Stimulated activated memory B cell treated with anti-CD40 and anti-IgM and Interleukin-4, amounts not matched to agents 10 μg/mL and 1 μg/mL and 100 μg/mL, for 72 hours (primary cell): ENCODE results near the gene HLA-B.

ENCODE experiments used
- ATAC-seq: fragments of 150-1000 bp; cut with Tn5 transposase; 2 replicates; pipeline ENCODE4 v1.10.0; 2021
- H3K27ac Mint-ChIP-seq: one replicate; pipeline ENCODE4 v1.8.0; 2022; ENCODE audit warnings: mild to moderate bottlenecking, mixed read lengths
- H3K27me3 Mint-ChIP-seq: one replicate; pipeline ENCODE4 v1.8.0; 2022; ENCODE audit warnings: mixed read lengths
- H3K36me3 Mint-ChIP-seq: one replicate; pipeline ENCODE4 v1.8.0; 2022; ENCODE audit warnings: mixed read lengths
- H3K4me1 Mint-ChIP-seq: one replicate; pipeline ENCODE4 v1.8.0; 2022; ENCODE audit warnings: mixed read lengths
- H3K4me3 Mint-ChIP-seq: one replicate; pipeline ENCODE4 v1.8.0; 2022; ENCODE audit warnings: mild to moderate bottlenecking, moderate library complexity, mixed read lengths
- H3K9me3 Mint-ChIP-seq: one replicate; pipeline ENCODE4 v1.8.0; 2022; ENCODE audit warnings: mixed read lengths

Gene HLA-B

GRCh38 chr6:31309641-31310040, 47.3 kb downstream of the HLA-B start:
- H3K27ac Mint-ChIP-seq, result no peak overlapping the region
- H3K4me3 Mint-ChIP-seq, result no peak overlapping the region
- H3K27me3 Mint-ChIP-seq, result no peaks in the 10 kb centered on the region
- H3K4me1 Mint-ChIP-seq, result peaks cover 11% of the 10 kb centered on the region
- H3K36me3 Mint-ChIP-seq, result no peaks in the 10 kb centered on the region
- ATAC-seq, result no peak
- no peaks in the 10 kb centered on the region for H3K9me3 Mint-ChIP-seq

DNA sequence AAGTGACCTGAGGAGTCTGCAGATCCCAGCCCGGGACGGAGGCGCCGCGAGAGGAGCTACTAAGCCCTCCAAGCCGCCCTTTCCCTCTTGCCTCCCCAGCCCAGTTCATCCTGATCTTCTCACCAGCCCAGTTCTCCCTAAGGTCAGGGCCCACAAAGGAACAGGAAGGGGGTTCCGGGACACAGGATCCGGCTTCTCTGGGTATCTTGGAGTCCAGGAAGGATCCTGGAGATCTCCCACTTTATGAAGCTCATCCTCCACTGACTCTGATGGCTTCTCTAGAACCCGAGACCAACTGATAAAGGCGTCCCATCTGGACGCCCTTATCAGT, 48.2 kb downstream of the HLA-B start:
- Mint-ChIP-seq H3K4me3 (peak overlapping the region; percentile 87), H3K36me3 (no peaks in the 10 kb centered on the region), H3K9me3 (no peaks in the 10 kb centered on the region), H3K27me3 (no peaks in the 10 kb centered on the region), H3K4me1 (peaks cover 11% of the 10 kb centered on the region), H3K27ac (peak overlapping the region; percentile 86)
- no peak for ATAC-seq

DNA sequence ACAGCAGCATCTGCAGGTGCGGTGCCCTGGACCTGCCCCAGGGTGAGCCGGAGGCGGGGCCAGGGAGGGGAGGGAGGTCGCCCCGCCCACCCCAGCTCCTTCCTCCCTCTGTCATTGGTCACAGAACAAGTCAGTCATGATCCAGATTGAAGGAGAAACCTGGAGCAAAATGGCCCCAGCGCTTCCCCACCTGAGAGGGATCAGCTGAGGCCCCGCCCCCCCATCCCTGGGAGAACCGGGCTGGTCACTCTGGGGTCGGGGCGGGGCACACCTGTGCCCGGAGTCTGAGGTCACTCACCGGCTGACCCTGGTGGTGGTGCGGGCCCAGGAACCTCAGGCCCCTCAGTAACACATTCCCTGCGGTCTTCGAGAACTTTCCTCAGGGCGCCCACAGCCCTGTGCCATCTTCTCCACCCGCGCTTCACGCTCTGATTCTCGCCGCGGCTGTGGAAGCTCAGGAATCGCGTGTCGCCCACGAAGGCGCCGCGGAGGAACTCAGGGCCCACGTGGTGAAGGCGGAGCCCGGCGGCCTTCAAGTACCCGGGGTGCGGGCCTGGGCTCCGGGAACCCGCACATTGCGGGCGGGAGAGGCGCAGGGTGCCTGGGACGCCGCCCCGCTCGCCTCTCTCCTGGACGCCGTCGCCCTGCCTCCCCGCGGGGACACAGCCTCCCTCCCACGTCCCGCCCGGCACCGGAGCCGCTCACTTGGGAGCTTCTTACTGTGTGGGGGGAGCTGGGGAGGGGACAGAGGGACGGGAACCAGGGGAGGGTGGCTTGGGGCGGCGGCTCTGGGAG, 48.7 kb downstream of the HLA-B start:
- Mint-ChIP-seq H3K9me3 (no peaks in the 10 kb centered on the region), H3K36me3 (no peaks in the 10 kb centered on the region), H3K27me3 (no peaks in the 10 kb centered on the region), H3K27ac (peak overlapping the region; percentile 86), H3K4me3 (peak overlapping the region; percentile 87), H3K4me1 (peaks cover 11% of the 10 kb centered on the region)
- ATAC-seq, result peak; percentile 96

DNA sequence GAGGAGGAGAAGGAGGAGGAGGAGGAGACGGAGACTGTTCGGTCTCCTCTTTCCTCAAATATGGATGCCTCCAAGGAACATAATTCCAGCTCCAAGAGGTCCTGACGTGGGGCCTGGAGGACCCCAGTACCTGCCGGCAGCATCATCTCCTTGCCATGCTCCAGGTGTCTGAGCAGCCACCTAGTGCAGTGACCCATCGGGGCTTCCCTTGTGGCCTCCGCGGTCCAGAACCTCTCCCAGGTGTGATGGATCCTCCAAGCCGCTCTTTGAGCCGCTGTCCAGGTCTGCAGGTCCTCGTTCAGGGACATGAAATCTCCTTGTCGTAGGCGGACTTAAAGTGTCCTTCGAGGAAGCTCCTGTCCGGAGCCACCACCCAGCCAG, 49.3 kb downstream of the HLA-B start:
- Mint-ChIP-seq H3K27ac (no peak overlapping the region), H3K4me1 (peaks cover 11% of the 10 kb centered on the region), H3K4me3 (peak overlapping the region; percentile 87), H3K27me3 (no peaks in the 10 kb centered on the region), H3K36me3 (no peaks in the 10 kb centered on the region), H3K9me3 (no peaks in the 10 kb centered on the region)
- no peak for ATAC-seq

DNA sequence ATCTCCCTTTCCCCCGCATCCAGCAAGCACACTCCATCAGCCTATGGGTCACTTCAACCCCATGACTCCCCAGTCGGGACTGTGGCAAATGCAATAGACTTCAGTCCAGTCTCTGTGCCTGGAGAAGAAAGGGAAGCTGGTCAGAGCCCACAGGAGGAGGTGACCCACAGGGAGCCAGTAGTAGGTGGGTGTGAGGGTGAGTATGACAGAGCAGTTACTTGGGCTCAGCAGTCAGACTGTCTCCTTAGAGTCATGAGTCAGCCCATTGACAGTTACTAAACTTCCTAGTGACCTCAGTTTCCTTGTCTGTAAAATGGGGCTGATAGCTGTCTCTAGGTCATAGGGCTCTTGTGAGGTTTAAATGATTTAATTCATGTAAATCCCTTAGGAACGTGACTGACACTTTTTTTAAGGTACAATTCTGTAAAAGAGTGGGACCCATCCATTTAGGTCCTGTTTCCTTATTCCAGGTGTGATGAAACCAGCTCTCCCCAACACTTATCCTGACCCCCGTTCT, 51.2 kb downstream of the HLA-B start:
- Mint-ChIP-seq H3K27me3 (no peaks in the 10 kb centered on the region), H3K27ac (no peak overlapping the region), H3K4me3 (no peak overlapping the region), H3K9me3 (no peaks in the 10 kb centered on the region), H3K36me3 (no peaks in the 10 kb centered on the region), H3K4me1 (peaks cover 11% of the 10 kb centered on the region)
- no peak for ATAC-seq

- H3K4me1 Mint-ChIP-seq, result peaks cover 11% of the 10 kb centered on the region
- ATAC-seq, result no peak
- no peaks in the 10 kb centered on the region for H3K27me3 Mint-ChIP-seq
- no peak overlapping the region for H3K27ac Mint-ChIP-seq
- no peak overlapping the region for H3K4me3 Mint-ChIP-seq
- H3K9me3 Mint-ChIP-seq, result no peaks in the 10 kb centered on the region
- H3K36me3 Mint-ChIP-seq, result no peaks in the 10 kb centered on the region
These were observed 52.3 kb downstream of the HLA-B start for GRCh38 chr6:31304683-31305082.
